MCF 10A (cell line): ENCODE results near the gene COL6A2. TPM values are rescaled to one million over a fixed set of nuclear protein-coding genes. Genes with fewer than 3 reads are reported as not detected.

Experiments used
- BruUV-seq: library from RNA; stranded (reverse); fragments of 400-500 nt; replicated peaks from 2 replicates; lab custom pipeline; 2021; lab: Mats Ljungman, UMichigan
- CTCF ChIA-PET: fragments of 300-600 bp; sonication (Branson Sonifier 250); formaldehyde crosslinking; extraction: SDS; loops from one replicate; lab custom pipeline; 2021; ENCODE audit warnings: antibody characterized with exemption, inconsistent platforms; lab: Yijun Ruan, JAX
- POLR2A ChIA-PET: fragments of 300-600, 350-650 bp; sonication (Branson Sonifier 250); formaldehyde crosslinking; extraction: SDS; loops from one replicate; lab custom pipeline; 2020; ENCODE audit warnings: antibody characterized with exemption, inconsistent platforms; lab: Yijun Ruan, JAX
- DNase-seq: peaks from one replicate; pipeline ENCODE4 v3.0.0-alpha.2; 2018; ENCODE audit not compliant: unreplicated experiment
- H3K27ac Mint-ChIP-seq: one replicate; pipeline ENCODE4 v1.8.0; 2022; ENCODE audit warnings: mild to moderate bottlenecking, low read depth, mixed read lengths; ENCODE audit not compliant: unreplicated experiment
- H3K27me3 Mint-ChIP-seq: one replicate; pipeline ENCODE4 v1.8.0; 2022; ENCODE audit warnings: mixed read lengths; ENCODE audit not compliant: insufficient read depth, unreplicated experiment
- H3K36me3 Mint-ChIP-seq: one replicate; pipeline ENCODE4 v1.8.0; 2022; ENCODE audit warnings: mild to moderate bottlenecking, moderate library complexity, mixed read lengths; ENCODE audit not compliant: insufficient read depth, unreplicated experiment
- H3K4me1 Mint-ChIP-seq: one replicate; pipeline ENCODE4 v1.8.0; 2022; ENCODE audit warnings: mixed read lengths; ENCODE audit not compliant: insufficient read depth, unreplicated experiment
- H3K4me3 Mint-ChIP-seq: one replicate; pipeline ENCODE4 v1.8.0; 2022; ENCODE audit warnings: mild to moderate bottlenecking, moderate library complexity, mixed read lengths; ENCODE audit not compliant: unreplicated experiment
- H3K9me3 Mint-ChIP-seq: one replicate; pipeline ENCODE4 v1.8.0; 2022; ENCODE audit warnings: mixed read lengths; ENCODE audit not compliant: unreplicated experiment
- intact Hi-C: fragments of 100-400 bp; cut with micrococcal nuclease; formaldehyde crosslinking; loops from 2 replicates; pipeline ENCODE4 v1.14.1; 2022
- total RNA-seq: library from RNA; stranded (reverse); gene quantifications from 2 replicates; pipeline ENCODE4 v1.2.3, GENCODE V29; 2022
- TF ChIP-seq, protein P1 (sequence below): fragments of 200-600 bp; IDR thresholded peaks from one replicate; pipeline ENCODE4 v1.8.0; 2022; ENCODE audit warnings: antibody characterized with exemption, mild to moderate bottlenecking; ENCODE audit not compliant: unreplicated experiment

The COL6A2 gene
- total RNA-seq, 1 experiment from 2014 or later: 0.61 TPM

DNA sequence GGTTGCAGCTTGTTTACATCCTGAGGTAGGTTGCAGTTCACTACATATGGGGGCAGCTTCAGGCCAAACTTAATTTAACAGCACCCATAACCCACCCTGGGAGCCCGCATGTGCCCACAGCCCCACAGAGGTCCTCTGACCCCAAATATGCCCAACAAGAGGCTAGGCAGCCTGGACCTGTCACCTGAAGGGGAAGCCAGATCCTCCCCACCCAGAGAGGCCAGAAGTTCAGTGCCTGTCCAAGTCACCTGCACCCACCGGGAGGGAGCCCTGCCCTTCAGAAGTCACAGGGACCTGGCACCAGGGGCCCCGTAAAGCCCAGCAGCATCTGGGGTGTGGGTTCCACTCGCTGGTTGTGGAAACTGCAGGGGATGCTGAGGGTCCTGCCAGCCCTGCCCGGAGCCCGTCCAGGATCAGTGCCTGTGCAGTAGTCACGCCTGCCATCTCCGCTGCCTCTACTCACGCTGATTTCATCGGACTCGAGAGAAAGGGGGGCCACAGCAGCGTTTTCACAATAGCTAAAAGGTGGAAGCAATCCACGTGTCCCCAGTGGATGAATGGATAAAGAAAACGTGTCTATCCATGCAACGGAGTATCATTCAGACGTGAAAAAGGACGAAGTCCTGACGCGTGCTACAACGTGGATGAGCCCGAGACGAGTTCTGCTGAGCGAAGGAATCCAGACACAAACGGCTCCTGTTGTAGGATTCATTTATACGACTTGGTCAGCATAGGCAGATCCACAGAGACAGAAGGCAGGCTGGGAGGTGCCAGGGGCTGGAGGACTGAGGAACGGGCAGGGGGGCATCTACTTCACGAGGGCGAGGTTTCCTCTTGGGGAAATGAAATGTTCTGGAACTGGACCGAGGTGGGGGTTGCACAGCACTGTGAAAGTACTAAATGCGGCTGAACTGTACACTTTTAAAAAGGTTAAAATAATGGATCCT lies 33.9 kb upstream of the COL6A2 start:
- no peak overlapping the region for H3K27ac Mint-ChIP-seq
- H3K27me3 Mint-ChIP-seq: peaks cover 11% of the 10 kb centered on the region
- BruUV-seq: no TSS peak
- intact Hi-C loops: no loop called here
- no peak overlapping the region for H3K4me3 Mint-ChIP-seq
- H3K36me3 Mint-ChIP-seq: no peaks in the 10 kb centered on the region
- no peak for DNase-seq
- ChIA-PET POLR2A (no interaction called here), CTCF (no interaction called here)
- no peaks in the 10 kb centered on the region for H3K4me1 Mint-ChIP-seq
- TF ChIP-seq, protein P1, sequence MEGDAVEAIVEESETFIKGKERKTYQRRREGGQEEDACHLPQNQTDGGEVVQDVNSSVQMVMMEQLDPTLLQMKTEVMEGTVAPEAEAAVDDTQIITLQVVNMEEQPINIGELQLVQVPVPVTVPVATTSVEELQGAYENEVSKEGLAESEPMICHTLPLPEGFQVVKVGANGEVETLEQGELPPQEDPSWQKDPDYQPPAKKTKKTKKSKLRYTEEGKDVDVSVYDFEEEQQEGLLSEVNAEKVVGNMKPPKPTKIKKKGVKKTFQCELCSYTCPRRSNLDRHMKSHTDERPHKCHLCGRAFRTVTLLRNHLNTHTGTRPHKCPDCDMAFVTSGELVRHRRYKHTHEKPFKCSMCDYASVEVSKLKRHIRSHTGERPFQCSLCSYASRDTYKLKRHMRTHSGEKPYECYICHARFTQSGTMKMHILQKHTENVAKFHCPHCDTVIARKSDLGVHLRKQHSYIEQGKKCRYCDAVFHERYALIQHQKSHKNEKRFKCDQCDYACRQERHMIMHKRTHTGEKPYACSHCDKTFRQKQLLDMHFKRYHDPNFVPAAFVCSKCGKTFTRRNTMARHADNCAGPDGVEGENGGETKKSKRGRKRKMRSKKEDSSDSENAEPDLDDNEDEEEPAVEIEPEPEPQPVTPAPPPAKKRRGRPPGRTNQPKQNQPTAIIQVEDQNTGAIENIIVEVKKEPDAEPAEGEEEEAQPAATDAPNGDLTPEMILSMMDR: no peak
- peaks cover 13% of the 10 kb centered on the region for H3K9me3 Mint-ChIP-seq

DNA sequence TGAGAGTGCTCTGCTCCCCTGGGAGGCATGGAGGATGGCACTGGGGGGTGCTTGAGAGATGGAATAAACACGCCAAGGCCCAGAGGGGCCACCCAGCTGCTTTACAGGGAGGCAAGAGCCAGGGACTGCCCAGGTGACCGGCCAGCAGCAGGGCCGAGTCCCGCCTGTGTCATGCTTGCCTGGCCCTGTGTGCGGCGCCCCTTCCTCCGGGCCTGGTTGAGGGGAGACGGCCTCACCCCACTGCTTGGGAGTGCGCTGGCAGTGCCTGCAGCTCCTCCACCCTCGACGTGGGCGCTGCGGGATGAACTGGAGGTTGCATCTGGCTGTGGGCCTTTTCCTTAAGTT lies 33.1 kb upstream of the COL6A2 start:
- no peak overlapping the region for H3K27ac Mint-ChIP-seq
- POLR2A ChIA-PET: no interaction called here

DNA sequence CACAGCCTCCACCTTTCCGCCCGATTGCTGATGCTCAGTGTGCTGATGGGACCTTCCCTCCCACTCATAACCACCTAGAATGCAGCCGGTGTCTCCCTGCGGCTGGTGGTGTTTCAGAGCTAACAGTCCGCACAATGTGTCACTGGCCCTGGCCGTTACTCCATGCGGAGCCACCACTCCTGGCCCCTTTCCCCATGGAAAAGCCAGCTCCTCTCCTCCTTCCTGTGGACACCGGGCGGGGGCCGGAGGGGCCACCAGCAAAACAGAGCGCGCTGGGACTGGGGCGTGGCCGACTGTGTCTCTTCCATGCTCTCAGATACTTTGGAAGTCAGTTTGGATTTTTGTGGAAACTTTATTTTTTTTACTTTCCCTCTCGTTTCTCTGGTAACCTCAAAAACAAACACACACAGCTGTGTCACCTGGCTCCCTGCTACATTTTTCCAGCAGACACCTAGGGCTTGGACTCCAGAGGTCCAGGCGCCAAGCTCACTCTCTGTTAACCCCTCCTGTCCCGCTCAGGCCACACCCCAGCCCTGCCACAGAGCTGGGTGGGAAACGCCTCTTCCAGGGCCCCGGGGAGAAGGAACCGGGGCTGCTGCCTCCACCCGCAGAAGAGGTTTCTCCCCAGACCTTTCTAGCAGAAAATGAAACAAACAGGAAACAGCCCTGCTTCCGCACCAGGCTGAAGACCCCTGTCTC lies 32.5 kb upstream of the COL6A2 start:
- Mint-ChIP-seq H3K4me3 (no peak overlapping the region), H3K27me3 (peaks cover 11% of the 10 kb centered on the region), H3K36me3 (no peaks in the 10 kb centered on the region), H3K27ac (no peak overlapping the region), H3K4me1 (no peaks in the 10 kb centered on the region), H3K9me3 (peaks cover 8% of the 10 kb centered on the region)
- ChIA-PET CTCF (no interaction called here), POLR2A (no interaction called here)
- no peak for DNase-seq
- TF ChIP-seq, protein P1: no peak
- BruUV-seq: no TSS peak
- intact Hi-C loops: no loop called here

More for the DNA sequence above, 33.1 kb upstream of the COL6A2 start:
- intact Hi-C loops: no loop called here
- BruUV-seq: no TSS peak
- Mint-ChIP-seq H3K27me3 (peaks cover 11% of the 10 kb centered on the region), H3K36me3 (no peaks in the 10 kb centered on the region), H3K9me3 (peaks cover 8% of the 10 kb centered on the region), H3K4me1 (no peaks in the 10 kb centered on the region), H3K4me3 (no peak overlapping the region)
- CTCF ChIA-PET: no interaction called here
- no peak for DNase-seq
- TF ChIP-seq, protein P1: no peak

DNA sequence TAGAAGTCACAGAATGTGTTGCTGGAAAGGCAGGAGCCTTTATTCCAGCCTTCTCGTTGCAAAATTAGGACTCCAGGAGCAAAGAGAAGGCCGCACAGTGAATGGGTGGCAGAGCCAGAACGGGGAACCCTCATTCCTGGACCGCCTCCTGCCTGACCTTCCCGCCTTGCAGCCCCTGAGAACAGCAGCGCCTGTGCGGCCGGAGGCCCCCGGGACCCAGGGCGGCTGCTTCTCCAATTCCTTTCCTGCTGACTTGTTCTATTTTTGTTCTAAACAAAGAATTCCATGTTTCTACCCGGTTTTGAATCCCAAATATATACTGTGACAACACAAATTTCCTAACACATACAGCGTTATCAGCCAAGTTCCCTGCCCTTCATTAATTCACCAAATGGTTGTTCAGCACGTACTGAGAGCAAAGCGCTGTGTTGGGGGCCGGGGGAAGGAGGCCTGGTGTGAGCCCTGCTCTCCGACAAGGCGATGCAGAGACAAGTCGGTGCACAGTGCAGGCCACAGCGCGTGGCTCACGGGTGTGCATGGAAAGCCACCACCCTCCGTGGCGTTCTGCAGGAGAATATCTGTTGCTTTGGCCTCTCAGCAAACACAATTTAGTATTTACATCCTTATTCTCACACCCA lies 31.9 kb upstream of the COL6A2 start:
- no TSS peak for BruUV-seq
- H3K27me3 Mint-ChIP-seq: peaks cover 11% of the 10 kb centered on the region
- intact Hi-C loops: no loop called here
- no peak overlapping the region for H3K27ac Mint-ChIP-seq
- H3K36me3 Mint-ChIP-seq: no peaks in the 10 kb centered on the region
- CTCF ChIA-PET: no interaction called here
- POLR2A ChIA-PET: no interaction called here
- DNase-seq: no peak
- H3K4me3 Mint-ChIP-seq: no peak overlapping the region
- TF ChIP-seq, protein P1: no peak
- no peaks in the 10 kb centered on the region for H3K4me1 Mint-ChIP-seq
- H3K9me3 Mint-ChIP-seq: peaks cover 8% of the 10 kb centered on the region
